Measurements from ENCODE around the gene GNB5.

The GNB5 gene

DNA sequence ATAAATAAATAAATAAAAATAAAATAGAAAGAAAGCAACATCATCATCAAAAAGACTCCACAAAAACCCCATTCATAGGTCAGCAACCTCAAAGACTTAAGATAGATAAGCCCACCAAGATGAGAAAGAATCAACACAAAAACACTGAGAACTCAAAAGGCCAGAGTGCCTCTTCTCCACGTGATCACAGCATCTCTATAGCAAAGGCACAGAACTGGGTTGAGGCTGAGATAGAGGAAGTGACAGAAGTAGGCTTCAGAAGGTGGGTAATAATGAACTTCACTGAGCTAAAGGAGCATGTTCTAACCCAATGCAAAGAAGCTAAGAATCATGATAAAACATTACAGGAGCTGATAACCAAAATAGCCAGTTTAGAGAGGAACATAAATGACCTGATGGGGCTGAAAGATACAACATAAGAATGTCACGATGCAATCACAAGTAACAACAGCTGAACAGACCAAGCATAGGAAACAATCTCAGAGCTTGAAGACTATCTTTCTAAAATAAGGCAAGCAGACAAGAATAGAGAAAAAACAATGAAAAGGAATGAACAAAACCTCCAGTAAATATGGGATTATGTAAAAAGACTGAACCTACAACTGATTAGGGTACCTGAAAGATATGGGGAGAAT lies 26.4 kb downstream of the GNB5 start:
- H3K36me3 ChIP-seq (replicated peaks in 1 of 2; ENCODE audit: control insufficient read depth in 2 of 2, insufficient read depth in 2 of 2, low read length in 2 of 2), result peaks cover 0 to 12% of the 10 kb centered on the region in 2 donors
- H3K4me2 ChIP-seq (ENCODE audit: insufficient read depth, low read length, poor library complexity, severe bottlenecking), result no peak overlapping the region
- H4K91ac ChIP-seq (ENCODE audit: low read depth, low read length, poor library complexity), result no peak overlapping the region
- no peak overlapping the region for H3K18ac ChIP-seq (ENCODE audit: low read length)
- no peak overlapping the region for H2AFZ ChIP-seq (ENCODE audit: low read length)
- no peak overlapping the region for H3K14ac ChIP-seq (ENCODE audit: low read length)
- no peak overlapping the region for H3K27ac ChIP-seq (replicated peaks; ENCODE audit: low read length)
- no peaks in the 10 kb centered on the region for H3K4me1 ChIP-seq (ENCODE audit: control insufficient read depth in 2 of 2, insufficient read depth in 1 of 2, low read depth in 1 of 2, low read length in 2 of 2)
- DNase-seq (ENCODE audit: low spot score), result no peak
- H2BK120ac ChIP-seq (ENCODE audit: low read depth, low read length), result no peak overlapping the region
- H3K9ac ChIP-seq (ENCODE audit: low read depth, low read length, poor library complexity), result no peak overlapping the region
- no peaks in the 10 kb centered on the region for H3K79me1 ChIP-seq (ENCODE audit: low read depth, low read length)
- H2BK12ac ChIP-seq (ENCODE audit: low read length), result no peak overlapping the region
- no peaks in the 10 kb centered on the region for H3K9me3 ChIP-seq (replicated peaks in 1 of 2; ENCODE audit: control insufficient read depth in 2 of 2, insufficient read depth in 1 of 2, low read depth in 1 of 2, low read length in 2 of 2)
- no CpG with 5 or more reads among the region's 2 CpGs for WGBS, 2 donors (ENCODE audit: extremely low coverage in 2 of 2, insufficient read length in 2 of 2, insufficient replicate concordance in 1 of 2)
- no peak overlapping the region for H3K23ac ChIP-seq (ENCODE audit: low read depth, low read length, poor library complexity)
- no peak overlapping the region for H3K4ac ChIP-seq (ENCODE audit: low read length)
- H3K4me3 ChIP-seq (ENCODE audit: low read length in 2 of 2), result no peak overlapping the region
- H3K27me3 ChIP-seq (ENCODE audit: control insufficient read depth in 3 of 3, insufficient read depth in 3 of 3, low read depth in 1 of 3, low read length in 3 of 3), result no peaks in the 10 kb centered on the region
- no peak overlapping the region for H4K8ac ChIP-seq (ENCODE audit: low read depth, low read length)
- no peak overlapping the region for H2BK15ac ChIP-seq (ENCODE audit: low read length)
- H2AK5ac ChIP-seq (ENCODE audit: low read depth, low read length), result no peak overlapping the region
- H2BK5ac ChIP-seq (ENCODE audit: low read length), result no peak overlapping the region

DNA sequence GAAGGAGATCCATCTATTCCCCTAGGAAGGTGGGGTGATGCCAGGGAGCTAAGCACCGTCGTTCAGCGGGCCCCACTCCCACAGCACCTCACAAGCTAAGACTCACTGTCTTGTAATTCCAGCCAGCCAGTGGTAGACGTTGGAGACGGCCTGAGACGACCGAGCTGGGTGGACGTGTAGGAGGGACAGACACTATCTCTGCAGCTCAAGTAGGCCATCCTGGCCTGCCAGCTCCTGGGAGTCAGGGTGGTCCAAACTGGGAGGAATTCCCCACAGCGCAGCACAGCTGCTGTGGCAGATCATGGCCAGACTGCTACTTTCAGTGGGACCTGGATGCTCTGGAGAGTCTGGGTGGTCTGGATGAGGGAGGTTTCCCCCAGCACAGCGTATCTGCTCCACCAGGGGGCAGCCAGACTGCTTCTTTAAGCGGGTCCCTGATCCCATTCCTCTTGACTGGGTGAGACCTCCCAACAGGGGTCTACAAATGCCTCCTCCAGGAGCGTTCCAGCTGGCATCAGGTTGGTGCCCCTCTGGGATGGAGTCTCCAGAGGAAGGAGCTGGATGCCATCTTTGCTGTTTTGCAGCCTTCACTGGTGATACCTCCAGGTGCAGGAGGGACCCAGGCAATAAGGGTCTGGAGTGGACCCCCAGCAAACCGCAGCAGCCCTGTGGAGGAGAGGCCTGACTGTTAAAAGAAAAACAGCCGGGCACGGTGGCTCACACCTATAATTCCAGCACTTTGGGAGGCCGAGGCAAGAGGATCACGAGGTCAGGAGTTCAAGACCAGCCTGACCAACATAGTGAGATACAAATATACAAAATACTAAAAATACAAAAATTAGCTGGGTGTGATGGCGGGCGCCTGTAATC lies 27.6 kb downstream of the GNB5 start:
- Histone ChIP-seq H2AK5ac (ENCODE audit: low read depth, low read length) (peak overlapping the region; percentile 32), H3K14ac (ENCODE audit: low read length) (no peak overlapping the region), H3K4ac (ENCODE audit: low read length) (no peak overlapping the region), H3K9me3 (replicated peaks in 1 of 2; ENCODE audit: control insufficient read depth in 2 of 2, insufficient read depth in 1 of 2, low read depth in 1 of 2, low read length in 2 of 2) (no peaks in the 10 kb centered on the region), H2BK120ac (ENCODE audit: low read depth, low read length) (no peak overlapping the region), H3K79me1 (ENCODE audit: low read depth, low read length) (no peaks in the 10 kb centered on the region), H3K18ac (ENCODE audit: low read length) (peak overlapping the region; percentile 61), H3K4me1 (ENCODE audit: control insufficient read depth in 2 of 2, insufficient read depth in 1 of 2, low read depth in 1 of 2, low read length in 2 of 2) (no peaks in the 10 kb centered on the region), H4K8ac (ENCODE audit: low read depth, low read length) (no peak overlapping the region), H2BK12ac (ENCODE audit: low read length) (no peak overlapping the region), H3K27me3 (ENCODE audit: control insufficient read depth in 3 of 3, insufficient read depth in 3 of 3, low read depth in 1 of 3, low read length in 3 of 3) (no peaks in the 10 kb centered on the region), H3K9ac (ENCODE audit: low read depth, low read length, poor library complexity) (no peak overlapping the region), H3K4me3 (ENCODE audit: low read length in 2 of 2) (peak overlapping the region in 1 of 2 donors; percentile 14), H3K4me2 (ENCODE audit: insufficient read depth, low read length, poor library complexity, severe bottlenecking) (no peak overlapping the region), H4K91ac (ENCODE audit: low read depth, low read length, poor library complexity) (no peak overlapping the region), H2AFZ (ENCODE audit: low read length) (no peak overlapping the region), H2BK15ac (ENCODE audit: low read length) (no peak overlapping the region), H3K23ac (ENCODE audit: low read depth, low read length, poor library complexity) (peak overlapping the region; percentile 6), H2BK5ac (ENCODE audit: low read length) (no peak overlapping the region), H3K27ac (replicated peaks; ENCODE audit: low read length) (no peak overlapping the region), H3K36me3 (replicated peaks in 1 of 2; ENCODE audit: control insufficient read depth in 2 of 2, insufficient read depth in 2 of 2, low read length in 2 of 2) (peaks cover 0 to 12% of the 10 kb centered on the region in 2 donors)
- DNase-seq (ENCODE audit: low spot score), result no peak
- no CpG with 5 or more reads among the region's 19 CpGs for WGBS, 2 donors (ENCODE audit: extremely low coverage in 2 of 2, insufficient read length in 2 of 2, insufficient replicate concordance in 1 of 2)

DNA sequence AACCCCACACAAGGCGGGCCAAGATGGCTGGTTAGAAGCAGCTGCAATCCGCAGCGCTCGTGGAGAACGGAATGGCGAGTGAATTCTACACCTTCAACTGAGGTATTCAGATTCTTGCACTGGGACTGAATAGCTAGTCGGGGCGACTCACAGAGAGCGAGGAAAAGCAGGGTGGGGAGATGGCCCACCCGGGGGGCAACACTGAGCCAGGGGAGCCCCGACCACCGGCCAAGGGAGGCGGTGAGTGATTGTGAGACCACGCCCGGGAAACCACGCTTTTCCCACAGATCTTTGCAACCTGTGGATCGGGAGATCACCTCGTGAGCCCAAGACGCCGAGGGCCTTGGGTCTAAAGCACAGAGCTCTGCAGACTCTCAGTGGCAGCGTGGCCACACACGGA lies 28.3 kb downstream of the GNB5 start:
- no peak overlapping the region for H2AFZ ChIP-seq (ENCODE audit: low read length)
- H3K4ac ChIP-seq (ENCODE audit: low read length), result no peak overlapping the region
- DNase-seq (ENCODE audit: low spot score), result no peak
- H3K18ac ChIP-seq (ENCODE audit: low read length), result peak overlapping the region; percentile 61
- no peak overlapping the region for H2BK120ac ChIP-seq (ENCODE audit: low read depth, low read length)
- H3K4me2 ChIP-seq (ENCODE audit: insufficient read depth, low read length, poor library complexity, severe bottlenecking), result no peak overlapping the region
- no peak overlapping the region for H4K8ac ChIP-seq (ENCODE audit: low read depth, low read length)
- no CpG with 5 or more reads among the region's 22 CpGs for WGBS, 2 donors (ENCODE audit: extremely low coverage in 2 of 2, insufficient read length in 2 of 2, insufficient replicate concordance in 1 of 2)
- H2BK15ac ChIP-seq (ENCODE audit: low read length), result no peak overlapping the region
- no peak overlapping the region for H3K4me3 ChIP-seq (ENCODE audit: low read length in 2 of 2)
- no peak overlapping the region for H2BK5ac ChIP-seq (ENCODE audit: low read length)
- no peak overlapping the region for H2BK12ac ChIP-seq (ENCODE audit: low read length)
- peaks cover 0 to 12% of the 10 kb centered on the region in 2 donors for H3K36me3 ChIP-seq (replicated peaks in 1 of 2; ENCODE audit: control insufficient read depth in 2 of 2, insufficient read depth in 2 of 2, low read length in 2 of 2)
- peak overlapping the region; percentile 63 for H3K9ac ChIP-seq (ENCODE audit: low read depth, low read length, poor library complexity)
- H3K4me1 ChIP-seq (ENCODE audit: control insufficient read depth in 2 of 2, insufficient read depth in 1 of 2, low read depth in 1 of 2, low read length in 2 of 2), result no peaks in the 10 kb centered on the region
- no peak overlapping the region for H4K91ac ChIP-seq (ENCODE audit: low read depth, low read length, poor library complexity)
- H3K23ac ChIP-seq (ENCODE audit: low read depth, low read length, poor library complexity), result no peak overlapping the region
- H3K9me3 ChIP-seq (replicated peaks in 1 of 2; ENCODE audit: control insufficient read depth in 2 of 2, insufficient read depth in 1 of 2, low read depth in 1 of 2, low read length in 2 of 2), result no peaks in the 10 kb centered on the region
- H2AK5ac ChIP-seq (ENCODE audit: low read depth, low read length), result peak overlapping the region; percentile 32
- no peak overlapping the region for H3K14ac ChIP-seq (ENCODE audit: low read length)
- no peak overlapping the region for H3K27ac ChIP-seq (replicated peaks; ENCODE audit: low read length)
- no peaks in the 10 kb centered on the region for H3K27me3 ChIP-seq (ENCODE audit: control insufficient read depth in 3 of 3, insufficient read depth in 3 of 3, low read depth in 1 of 3, low read length in 3 of 3)
- no peaks in the 10 kb centered on the region for H3K79me1 ChIP-seq (ENCODE audit: low read depth, low read length)

DNA sequence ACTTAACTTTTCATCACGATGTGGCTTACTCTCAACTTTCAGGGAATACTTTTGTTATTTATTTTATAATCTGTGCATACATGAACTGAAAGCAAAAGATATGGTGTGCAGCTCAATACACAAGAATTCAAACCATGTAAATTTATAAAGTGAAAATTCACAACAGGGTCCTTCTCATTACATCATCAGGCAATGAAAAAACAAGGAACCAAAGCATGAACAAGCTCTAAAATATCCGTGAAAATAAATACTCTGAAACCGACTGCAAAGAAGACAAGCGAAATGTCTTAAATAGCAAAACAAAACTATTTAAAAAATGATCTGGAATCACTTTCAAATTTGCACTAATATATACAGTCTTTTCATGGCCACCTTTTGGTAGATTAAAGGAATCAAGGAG lies 28.9 kb downstream of the GNB5 start:
- Histone ChIP-seq H3K4me2 (ENCODE audit: insufficient read depth, low read length, poor library complexity, severe bottlenecking) (no peak overlapping the region), H3K36me3 (replicated peaks in 1 of 2; ENCODE audit: control insufficient read depth in 2 of 2, insufficient read depth in 2 of 2, low read length in 2 of 2) (peaks cover 0 to 12% of the 10 kb centered on the region in 2 donors), H3K14ac (ENCODE audit: low read length) (no peak overlapping the region), H3K79me1 (ENCODE audit: low read depth, low read length) (no peaks in the 10 kb centered on the region), H3K9me3 (replicated peaks in 1 of 2; ENCODE audit: control insufficient read depth in 2 of 2, insufficient read depth in 1 of 2, low read depth in 1 of 2, low read length in 2 of 2) (no peaks in the 10 kb centered on the region), H2AK5ac (ENCODE audit: low read depth, low read length) (no peak overlapping the region), H4K8ac (ENCODE audit: low read depth, low read length) (no peak overlapping the region), H4K91ac (ENCODE audit: low read depth, low read length, poor library complexity) (no peak overlapping the region), H2BK15ac (ENCODE audit: low read length) (no peak overlapping the region), H2AFZ (ENCODE audit: low read length) (no peak overlapping the region), H3K23ac (ENCODE audit: low read depth, low read length, poor library complexity) (no peak overlapping the region), H3K4ac (ENCODE audit: low read length) (no peak overlapping the region), H3K9ac (ENCODE audit: low read depth, low read length, poor library complexity) (no peak overlapping the region), H3K4me1 (ENCODE audit: control insufficient read depth in 2 of 2, insufficient read depth in 1 of 2, low read depth in 1 of 2, low read length in 2 of 2) (no peaks in the 10 kb centered on the region), H3K18ac (ENCODE audit: low read length) (no peak overlapping the region), H3K27ac (replicated peaks; ENCODE audit: low read length) (no peak overlapping the region), H2BK120ac (ENCODE audit: low read depth, low read length) (no peak overlapping the region), H3K27me3 (ENCODE audit: control insufficient read depth in 3 of 3, insufficient read depth in 3 of 3, low read depth in 1 of 3, low read length in 3 of 3) (no peaks in the 10 kb centered on the region), H2BK5ac (ENCODE audit: low read length) (no peak overlapping the region), H3K4me3 (ENCODE audit: low read length in 2 of 2) (no peak overlapping the region), H2BK12ac (ENCODE audit: low read length) (no peak overlapping the region)
- no CpG with 5 or more reads among the region's 4 CpGs for whole genome bisulfite sequencing, 2 donors (ENCODE audit: extremely low coverage in 2 of 2, insufficient read length in 2 of 2, insufficient replicate concordance in 1 of 2)
- no peak for DNase-seq (ENCODE audit: low spot score)
